Ascending aorta (tissue), 2 donors: ENCODE measurements around the gene CDH13. TPM values are rescaled to one million over a fixed set of nuclear protein-coding genes. Genes with fewer than 3 reads are reported as not detected.
A peak's percentile ranks its signal among the peaks of the same experiment; 100 is the strongest.

Source experiments
- DNase-seq, 2 donors: peaks; one replicate each; pipeline ENCODE4 v3.0.0-alpha.2; 2019; ENCODE audit warnings: low spot score in 2 of 2
- H3K27ac ChIP-seq, 2 donors: fragments of 200-600 bp; sonication (generic); one replicate each; pipeline ENCODE4 v1.5.1; 2016 to 2017; ENCODE audit warnings: mild to moderate bottlenecking in 1 of 2
- H3K27me3 ChIP-seq: fragments of 200-600 bp; sonication (generic); one replicate; pipeline ENCODE4 v1.5.1; 2017
- H3K36me3 ChIP-seq, 2 donors: fragments of 200-600 bp; sonication (generic); one replicate each; pipeline ENCODE4 v1.5.1; 2016
- H3K4me1 ChIP-seq, 2 donors: fragments of 200-600 bp; sonication (generic); one replicate each; pipeline ENCODE4 v1.5.1; 2016 to 2017; ENCODE audit warnings: mild to moderate bottlenecking in 1 of 2
- H3K4me3 ChIP-seq, 2 donors: fragments of 200-600 bp; sonication (generic); one replicate each; pipeline ENCODE4 v1.5.1; 2016 to 2017; ENCODE audit warnings: mild to moderate bottlenecking in 1 of 2
- H3K9me3 ChIP-seq, 2 donors: fragments of 200-600 bp; sonication (generic); one replicate each; pipeline ENCODE4 v1.5.1; 2016
- intact Hi-C: fragments of 100-400 bp; cut with DNase I; formaldehyde crosslinking; loops from one replicate; pipeline ENCODE4 v1.15.1; 2023
- total RNA-seq: library from RNA; depleted of rRNA; stranded (reverse); fragments of >200 nt; gene quantifications from one replicate; pipeline ENCODE4 v1.1.0, GENCODE V29; 2016
- TF ChIP-seq, protein P1 (sequence below), 3 experiments: fragments of 200-600 bp in 2 of 3; fragments of 450-650 bp in 1 of 3; sonication (generic) in 2 of 3; IDR thresholded peaks; one replicate each; pipeline ENCODE4 v1.5.1; 2016 to 2019; ENCODE audit warnings: antibody characterized with exemption in 3 of 3, mild to moderate bottlenecking in 1 of 3, moderate library complexity in 1 of 3

Gene CDH13
- total RNA-seq, 1 donor from 2014 or later: 160 TPM

DNA sequence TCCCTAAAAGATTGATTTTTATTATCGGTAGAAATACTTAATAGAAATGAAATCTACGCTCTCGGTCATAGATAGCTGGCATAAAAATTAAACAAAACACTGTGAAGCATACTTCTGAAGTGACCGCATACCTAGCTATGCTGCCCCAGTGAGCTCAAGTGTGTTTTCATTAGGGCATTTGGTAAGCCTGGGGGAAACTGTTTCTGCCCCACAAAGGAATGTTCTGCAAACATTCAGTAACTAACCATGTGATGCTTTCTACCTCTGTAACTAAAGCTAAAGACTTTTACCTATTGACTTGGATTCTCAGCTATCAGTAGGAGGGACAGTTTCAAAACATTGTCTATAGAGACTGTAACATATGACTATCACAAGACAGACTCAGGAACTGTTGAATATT, 1087.5 kb downstream of the CDH13 start:
- Histone ChIP-seq H3K27me3 (no peaks in the 10 kb centered on the region), H3K36me3 (no peaks in the 10 kb centered on the region), H3K9me3 (no peaks in the 10 kb centered on the region), H3K4me3 (no peak overlapping the region), H3K4me1 (peaks cover 0 to 14% of the 10 kb centered on the region in 2 donors), H3K27ac (peak overlapping the region; percentile 64 to 79)
- TF ChIP-seq, protein P1, sequence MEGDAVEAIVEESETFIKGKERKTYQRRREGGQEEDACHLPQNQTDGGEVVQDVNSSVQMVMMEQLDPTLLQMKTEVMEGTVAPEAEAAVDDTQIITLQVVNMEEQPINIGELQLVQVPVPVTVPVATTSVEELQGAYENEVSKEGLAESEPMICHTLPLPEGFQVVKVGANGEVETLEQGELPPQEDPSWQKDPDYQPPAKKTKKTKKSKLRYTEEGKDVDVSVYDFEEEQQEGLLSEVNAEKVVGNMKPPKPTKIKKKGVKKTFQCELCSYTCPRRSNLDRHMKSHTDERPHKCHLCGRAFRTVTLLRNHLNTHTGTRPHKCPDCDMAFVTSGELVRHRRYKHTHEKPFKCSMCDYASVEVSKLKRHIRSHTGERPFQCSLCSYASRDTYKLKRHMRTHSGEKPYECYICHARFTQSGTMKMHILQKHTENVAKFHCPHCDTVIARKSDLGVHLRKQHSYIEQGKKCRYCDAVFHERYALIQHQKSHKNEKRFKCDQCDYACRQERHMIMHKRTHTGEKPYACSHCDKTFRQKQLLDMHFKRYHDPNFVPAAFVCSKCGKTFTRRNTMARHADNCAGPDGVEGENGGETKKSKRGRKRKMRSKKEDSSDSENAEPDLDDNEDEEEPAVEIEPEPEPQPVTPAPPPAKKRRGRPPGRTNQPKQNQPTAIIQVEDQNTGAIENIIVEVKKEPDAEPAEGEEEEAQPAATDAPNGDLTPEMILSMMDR (IDR thresholded peaks at IDR 0.05): no peak
- intact Hi-C loops: loop anchor here (2.0 to 10.0 kb wide), 3 partner anchors 25 to 241 kb away; partner anchors contain the start of genes MLYCD and OSGIN1
- DNase-seq: no peak

DNA sequence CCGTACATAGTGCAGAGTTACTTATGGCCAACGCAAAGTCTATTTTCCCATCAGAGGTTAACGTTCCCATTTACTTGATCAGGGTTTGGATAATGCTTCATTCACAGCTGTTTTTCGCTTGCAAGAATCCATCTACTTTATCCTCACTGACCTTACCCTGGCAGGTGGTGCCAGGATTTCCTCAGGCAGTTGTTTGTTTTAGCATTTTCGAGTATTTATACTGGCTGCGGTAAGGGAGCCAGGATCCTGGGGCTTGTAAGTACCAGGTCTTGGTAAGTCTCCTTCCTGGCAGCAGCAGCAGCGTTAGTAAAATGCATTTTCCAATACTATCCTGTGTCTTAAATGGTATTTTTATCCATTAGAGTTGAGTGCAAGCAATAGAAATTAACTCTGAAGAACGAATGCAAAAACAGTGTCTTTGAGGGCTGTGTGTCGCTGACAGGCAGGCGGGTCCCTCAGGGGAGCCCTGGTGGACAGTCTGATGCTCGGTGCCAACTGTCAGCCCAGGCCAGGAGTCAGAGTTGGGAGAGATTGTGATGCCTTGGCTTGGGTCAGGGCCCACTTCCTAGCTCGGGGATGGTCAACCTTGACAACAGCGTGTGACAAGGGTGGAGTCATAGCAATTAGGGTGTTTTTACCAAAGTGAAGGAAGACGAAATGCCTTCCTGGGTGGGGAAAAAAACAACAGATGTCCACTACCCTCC, 1088.6 kb downstream of the CDH13 start:
- TF ChIP-seq, protein P1 (IDR thresholded peaks at IDR 0.05): no peak
- intact Hi-C loops: loop anchor here (2.0 to 10.0 kb wide), 3 partner anchors 27 to 239 kb away; partner anchors contain the start of genes MLYCD and OSGIN1

DNA sequence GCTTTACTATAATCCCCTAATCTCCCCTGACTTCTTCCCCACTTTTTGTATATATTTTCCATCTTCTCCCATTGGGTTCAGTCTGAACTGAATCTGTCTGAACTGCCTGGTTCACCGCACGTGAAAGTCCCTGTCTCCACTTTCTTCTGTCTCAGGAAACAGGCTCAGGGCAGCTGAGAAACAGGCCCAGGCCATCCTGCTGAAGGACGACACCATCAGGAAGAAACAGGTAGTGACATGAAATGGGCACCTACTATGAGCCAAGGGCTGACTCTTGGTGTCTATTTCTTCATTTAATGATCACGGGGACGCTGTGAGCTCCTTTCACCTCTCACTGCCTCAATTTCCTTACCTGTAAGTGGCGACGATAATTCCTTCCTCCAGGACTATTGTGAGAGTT, 1090.5 kb downstream of the CDH13 start:
- Histone ChIP-seq H3K4me1 (peaks cover 0 to 14% of the 10 kb centered on the region in 2 donors), H3K9me3 (no peaks in the 10 kb centered on the region), H3K27me3 (no peaks in the 10 kb centered on the region), H3K4me3 (no peak overlapping the region), H3K36me3 (no peaks in the 10 kb centered on the region), H3K27ac (no peak overlapping the region)
- intact Hi-C loops: loop anchor here (10.0 kb wide), 2 partner anchors 177 to 237 kb away; partner anchors contain the start of genes MLYCD and OSGIN1
- TF ChIP-seq, protein P1 (IDR thresholded peaks at IDR 0.05): no peak
- DNase-seq: no peak

More for the DNA sequence above, 1088.6 kb downstream of the CDH13 start:
- H3K36me3 ChIP-seq: no peaks in the 10 kb centered on the region
- H3K27me3 ChIP-seq: no peaks in the 10 kb centered on the region
- peaks cover 0 to 14% of the 10 kb centered on the region in 2 donors for H3K4me1 ChIP-seq
- peak in 1 of 2 donors; percentile 76 for DNase-seq
- peak overlapping the region; percentile 55 to 64 for H3K27ac ChIP-seq
- H3K9me3 ChIP-seq: no peaks in the 10 kb centered on the region
- H3K4me3 ChIP-seq: no peak overlapping the region

DNA sequence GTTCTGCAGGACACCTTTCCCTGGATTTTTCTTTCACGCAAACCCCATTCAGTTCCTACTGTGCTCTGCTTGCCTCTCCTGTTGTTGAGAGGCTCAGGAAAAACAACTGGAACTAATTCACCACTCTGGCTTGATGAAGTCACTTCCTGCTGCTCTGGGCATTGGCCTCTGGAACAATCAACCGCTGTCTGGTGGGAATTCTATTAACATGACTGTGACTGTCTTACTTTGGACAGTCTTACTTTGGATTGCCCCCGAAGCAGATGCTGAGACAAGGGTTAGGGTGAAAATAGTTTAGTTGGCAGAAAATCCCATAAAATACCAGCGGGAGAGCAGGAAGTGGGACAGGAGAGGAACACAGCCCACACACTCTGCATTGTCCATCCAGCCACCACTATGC, 1091.0 kb downstream of the CDH13 start:
- Histone ChIP-seq H3K4me1 (peaks cover 0 to 14% of the 10 kb centered on the region in 2 donors), H3K36me3 (no peaks in the 10 kb centered on the region), H3K4me3 (no peak overlapping the region), H3K27me3 (no peaks in the 10 kb centered on the region), H3K27ac (no peak overlapping the region), H3K9me3 (no peaks in the 10 kb centered on the region)
- TF ChIP-seq, protein P1 (IDR thresholded peaks at IDR 0.05): no peak
- no peak for DNase-seq
- intact Hi-C loops: loop anchor here (10.0 kb wide), 2 partner anchors 177 to 237 kb away; partner anchors contain the start of genes MLYCD and OSGIN1

GRCh38 chr16:83720213-83720612, 1093.4 kb downstream of the CDH13 start:
- Histone ChIP-seq H3K4me3 (no peak overlapping the region), H3K4me1 (peaks cover 0 to 4% of the 10 kb centered on the region in 2 donors), H3K36me3 (no peaks in the 10 kb centered on the region), H3K27ac (no peak overlapping the region), H3K27me3 (no peaks in the 10 kb centered on the region), H3K9me3 (no peaks in the 10 kb centered on the region)
- intact Hi-C loops: no loop called here
- DNase-seq: no peak
- TF ChIP-seq, protein P1 (IDR thresholded peaks at IDR 0.05): no peak
